ENCODE data around the gene SPRY1.

DNA sequence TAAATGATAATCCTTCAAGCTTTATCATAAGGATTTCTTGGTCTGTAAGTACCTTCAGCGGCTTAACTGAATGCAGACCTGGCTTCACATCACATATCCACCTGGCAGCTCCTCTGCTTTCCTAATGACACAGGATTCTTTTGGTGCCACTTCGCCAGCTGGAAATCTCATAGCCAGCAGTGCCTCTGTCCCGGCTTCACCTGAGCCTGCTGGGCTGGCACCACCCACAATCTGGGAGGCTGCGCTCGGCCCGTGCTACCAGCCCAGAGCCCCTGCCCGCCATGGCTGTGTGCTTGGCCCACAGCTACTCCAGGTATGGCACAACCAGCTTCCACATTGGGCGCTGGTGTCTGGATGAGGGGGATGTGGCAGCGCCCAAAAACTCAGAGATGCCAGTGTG lies 37.4 kb downstream of the SPRY1 start:
- TF ChIP-seq, protein P1, sequence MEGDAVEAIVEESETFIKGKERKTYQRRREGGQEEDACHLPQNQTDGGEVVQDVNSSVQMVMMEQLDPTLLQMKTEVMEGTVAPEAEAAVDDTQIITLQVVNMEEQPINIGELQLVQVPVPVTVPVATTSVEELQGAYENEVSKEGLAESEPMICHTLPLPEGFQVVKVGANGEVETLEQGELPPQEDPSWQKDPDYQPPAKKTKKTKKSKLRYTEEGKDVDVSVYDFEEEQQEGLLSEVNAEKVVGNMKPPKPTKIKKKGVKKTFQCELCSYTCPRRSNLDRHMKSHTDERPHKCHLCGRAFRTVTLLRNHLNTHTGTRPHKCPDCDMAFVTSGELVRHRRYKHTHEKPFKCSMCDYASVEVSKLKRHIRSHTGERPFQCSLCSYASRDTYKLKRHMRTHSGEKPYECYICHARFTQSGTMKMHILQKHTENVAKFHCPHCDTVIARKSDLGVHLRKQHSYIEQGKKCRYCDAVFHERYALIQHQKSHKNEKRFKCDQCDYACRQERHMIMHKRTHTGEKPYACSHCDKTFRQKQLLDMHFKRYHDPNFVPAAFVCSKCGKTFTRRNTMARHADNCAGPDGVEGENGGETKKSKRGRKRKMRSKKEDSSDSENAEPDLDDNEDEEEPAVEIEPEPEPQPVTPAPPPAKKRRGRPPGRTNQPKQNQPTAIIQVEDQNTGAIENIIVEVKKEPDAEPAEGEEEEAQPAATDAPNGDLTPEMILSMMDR (IDR thresholded peaks at IDR 0.05), result no peak
- TF ChIP-seq POLR2A (IDR thresholded peaks at IDR 0.05), result no peak
- no peak for TF ChIP-seq POLR2AphosphoS5 (IDR thresholded peaks at IDR 0.05)
